ENCODE results near the gene DGKZ.

Gene DGKZ

DNA sequence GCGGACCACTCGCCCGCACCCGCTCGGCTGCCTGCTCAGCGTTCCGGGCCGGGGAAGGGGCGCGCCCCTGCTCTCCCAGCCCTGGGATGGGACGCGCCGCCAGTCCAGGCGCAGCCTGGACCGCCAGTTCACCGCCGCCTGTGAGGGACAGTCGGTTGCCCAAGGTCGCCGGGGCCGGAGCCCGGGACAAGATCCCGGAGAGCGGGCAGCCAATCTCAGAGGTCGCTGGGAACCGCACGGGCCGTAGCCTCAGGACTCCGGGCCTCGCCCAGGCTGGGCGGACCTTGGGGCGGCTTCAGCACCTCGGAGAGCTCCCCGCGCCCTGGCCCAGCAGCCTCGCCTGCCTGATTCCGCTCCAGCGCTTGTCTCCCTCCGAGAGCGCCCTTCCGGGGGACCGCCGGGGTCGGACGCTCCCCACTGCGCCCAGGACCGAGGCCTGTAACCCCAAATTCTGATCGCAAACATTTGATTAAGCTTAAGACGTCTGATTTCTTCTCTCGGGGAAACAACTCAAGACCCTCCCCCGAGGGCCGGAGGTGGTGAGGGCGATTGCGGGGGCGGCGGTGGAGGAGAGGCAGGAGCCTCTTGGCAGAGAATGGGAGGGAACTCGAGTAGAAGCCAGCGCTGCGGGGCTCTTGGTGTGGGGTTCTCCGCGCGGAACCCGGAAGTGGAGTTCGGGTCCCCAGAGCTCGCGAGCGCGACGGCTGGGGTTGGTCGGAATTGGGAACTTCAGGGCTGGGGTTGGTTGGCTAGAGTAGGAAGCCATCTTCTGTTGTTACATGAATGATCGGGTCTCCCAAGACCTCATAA, 45.4 kb downstream of the DGKZ start:
- peak; percentile 47 for DNase-seq (ENCODE audit: low read depth)

DNA sequence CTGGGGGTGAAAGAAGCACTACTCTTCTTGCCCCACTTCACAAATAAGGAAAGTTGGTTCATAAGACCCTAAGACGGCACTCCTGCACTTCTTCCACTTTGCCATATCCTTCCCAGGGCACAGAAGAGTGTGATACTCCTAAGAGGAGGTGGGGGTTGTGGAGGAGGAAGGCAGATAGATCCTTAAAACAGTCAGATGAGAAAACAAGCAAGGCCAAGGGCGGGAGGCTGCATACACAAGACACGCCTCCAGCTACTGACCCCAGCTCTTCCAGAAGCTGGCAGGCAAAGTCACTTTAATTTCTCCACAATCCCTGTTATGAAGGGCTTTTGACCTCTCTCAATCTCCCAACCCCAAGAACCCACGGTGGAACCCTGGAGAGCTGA, 46.0 kb downstream of the DGKZ start:
- DNase-seq (ENCODE audit: low read depth), result no peak

DNA sequence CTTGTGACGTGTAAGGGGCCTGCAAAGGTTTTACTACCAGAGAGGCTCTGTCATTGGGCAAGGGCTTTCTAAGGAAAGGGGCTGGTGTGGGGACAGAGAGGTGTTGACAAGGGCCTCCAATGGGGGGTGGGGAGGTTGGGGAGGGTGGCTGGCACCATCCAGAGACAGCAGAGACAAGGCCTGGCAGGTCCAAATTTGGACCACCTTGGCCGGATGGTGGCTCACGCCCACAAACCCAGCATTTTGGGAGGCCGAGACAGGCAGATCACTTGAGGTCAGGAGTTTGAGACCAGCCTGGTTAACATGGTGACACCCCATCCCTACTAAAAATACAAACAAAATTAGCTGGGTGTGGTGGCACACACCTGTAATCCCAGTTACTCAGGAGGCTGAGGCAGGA, 46.5 kb downstream of the DGKZ start:
- DNase-seq (ENCODE audit: low read depth), result no peak

DNA sequence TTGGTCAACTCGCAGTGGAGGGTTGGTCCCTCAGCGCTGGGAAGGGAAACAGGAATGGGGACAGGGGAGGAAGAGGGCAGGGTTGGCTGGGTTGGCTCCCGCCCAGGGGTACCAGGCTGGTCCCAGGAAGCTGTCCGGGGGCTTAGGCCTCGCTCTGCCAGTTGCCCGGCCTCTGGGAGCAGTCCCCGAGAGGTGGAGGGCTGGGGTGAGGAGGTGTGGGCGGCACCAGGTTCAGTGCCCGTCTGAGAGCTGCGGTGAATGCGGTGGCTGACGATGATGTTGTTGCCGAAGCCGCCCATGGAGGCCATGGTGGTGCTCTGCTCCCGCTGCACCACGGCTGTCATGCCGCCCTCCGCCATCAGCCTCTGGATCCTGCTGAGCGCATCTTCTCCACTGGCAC, 50.3 kb downstream of the DGKZ start:
- DNase-seq (ENCODE audit: low read depth), result no peak

DNA sequence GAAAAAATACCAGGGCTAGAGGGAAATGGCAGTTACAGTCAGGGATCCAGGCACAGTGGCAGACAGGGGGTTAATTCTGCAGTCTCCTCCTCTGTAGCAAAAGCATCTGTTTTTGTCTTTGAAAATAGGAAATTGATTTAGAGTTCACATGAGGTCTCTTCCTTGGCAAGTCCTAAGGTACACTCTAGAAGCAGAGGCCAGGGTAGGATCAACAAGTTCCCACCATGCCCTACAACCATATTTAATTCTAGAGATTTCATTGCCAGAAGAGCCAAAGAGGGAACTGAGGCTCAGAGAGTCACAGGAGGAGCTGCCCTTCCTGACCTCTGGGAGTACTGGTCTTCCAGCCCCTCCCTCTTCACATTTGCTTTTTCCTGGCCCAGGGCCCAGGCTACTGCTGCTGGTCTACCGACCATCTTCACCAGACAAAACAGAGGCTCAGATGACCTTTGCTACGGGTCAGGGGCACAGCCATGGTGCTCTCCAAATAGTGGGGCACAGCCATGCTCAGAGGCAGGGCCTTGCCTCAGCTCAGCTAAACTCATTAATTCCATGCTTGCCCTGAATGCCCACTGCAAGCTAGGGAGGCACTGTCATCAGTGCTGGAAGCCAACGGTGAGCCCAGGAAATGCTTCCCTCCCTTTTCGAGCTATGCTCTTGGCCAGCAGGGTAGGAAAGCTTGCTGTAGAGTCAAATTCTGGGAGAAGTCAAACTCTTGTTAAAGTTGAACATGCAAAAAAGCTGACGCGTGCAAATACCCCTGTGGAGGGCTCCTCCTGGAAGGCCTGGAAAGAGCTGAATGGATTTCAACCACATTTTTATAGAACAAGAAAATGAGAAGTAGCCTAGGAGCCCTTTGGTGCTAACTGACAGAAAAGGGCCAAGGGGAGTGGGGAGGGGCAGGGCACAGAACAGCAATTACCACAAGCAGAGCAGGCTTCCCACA, 56.0 kb downstream of the DGKZ start:
- no peak for DNase-seq (ENCODE audit: low read depth)

DNA sequence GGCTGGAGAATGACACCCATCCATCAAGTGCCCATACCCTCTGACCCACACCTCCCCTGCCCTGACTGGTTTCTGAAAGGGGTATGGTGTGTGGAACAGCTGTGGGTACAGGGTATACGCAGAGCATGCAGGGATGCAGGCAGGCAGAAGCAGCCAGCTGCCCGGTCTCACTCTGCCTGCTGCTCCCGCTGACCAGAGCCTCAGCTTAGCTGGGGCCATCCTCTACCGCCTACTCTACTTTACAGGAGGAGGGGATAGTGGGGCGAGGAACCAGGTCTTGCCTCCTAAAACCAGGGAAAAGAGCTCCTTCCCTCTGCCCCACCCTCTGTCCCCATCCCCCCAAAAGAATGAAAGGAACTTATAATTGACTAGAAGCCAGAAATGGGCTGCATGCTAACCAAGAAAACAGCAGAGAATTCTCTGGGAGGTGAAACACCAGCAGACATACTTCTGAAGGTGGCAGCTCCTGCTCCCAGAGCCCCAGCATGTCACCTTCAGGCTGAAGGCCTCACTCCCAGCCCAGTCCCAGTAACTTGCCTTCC, 57.3 kb downstream of the DGKZ start:
- DNase-seq (ENCODE audit: low read depth), result no peak

DNA sequence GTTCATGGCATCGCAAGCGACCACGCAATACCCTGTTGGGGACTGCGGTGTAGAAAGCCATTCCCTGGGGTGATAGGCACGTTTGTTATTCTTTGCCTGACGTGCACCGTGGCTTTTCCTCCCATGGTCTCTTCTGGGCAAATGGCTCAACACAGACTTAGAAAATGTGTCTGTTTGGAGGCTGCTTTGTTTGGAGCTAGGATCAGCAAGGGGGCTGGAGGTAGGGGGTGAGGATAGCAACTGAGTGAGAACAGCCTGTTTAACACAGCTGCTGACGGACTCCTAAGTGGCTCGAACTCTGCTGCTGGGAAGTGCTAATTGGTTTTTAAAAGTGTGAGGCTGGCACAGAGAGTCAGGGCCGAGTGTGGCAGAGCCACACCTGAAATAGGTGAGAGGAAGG, 60.4 kb downstream of the DGKZ start:
- DNase-seq (ENCODE audit: low read depth), result no peak

DNA sequence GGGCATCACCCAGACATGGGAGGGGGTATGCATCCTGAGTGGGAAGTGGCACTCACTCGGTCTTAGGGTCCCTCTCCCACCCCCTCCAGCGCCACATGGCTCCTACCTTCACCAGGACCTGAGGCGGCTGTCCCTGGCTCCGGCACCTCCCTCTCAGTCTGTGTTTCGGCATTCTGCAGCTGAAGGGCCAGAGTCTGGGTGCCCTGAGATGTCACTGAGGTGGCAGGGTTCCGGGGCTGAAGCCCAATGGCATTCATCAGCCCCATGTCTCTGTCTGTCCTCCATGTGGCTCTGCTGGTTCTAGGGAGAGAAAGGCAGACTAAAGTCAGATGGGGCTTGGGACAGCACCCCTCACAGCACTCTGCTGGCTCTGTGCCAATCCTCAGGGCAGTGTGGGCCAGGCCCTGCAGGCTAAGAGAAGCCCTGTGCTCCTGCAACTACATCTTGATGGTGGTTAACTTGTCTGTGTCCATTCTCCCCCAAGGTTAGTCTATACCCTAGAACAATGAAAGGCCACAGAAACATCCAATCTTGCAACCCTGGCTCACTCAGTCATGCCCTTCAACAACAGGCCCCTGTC, 61.2 kb downstream of the DGKZ start:
- no peak for DNase-seq (ENCODE audit: low read depth)

DNA sequence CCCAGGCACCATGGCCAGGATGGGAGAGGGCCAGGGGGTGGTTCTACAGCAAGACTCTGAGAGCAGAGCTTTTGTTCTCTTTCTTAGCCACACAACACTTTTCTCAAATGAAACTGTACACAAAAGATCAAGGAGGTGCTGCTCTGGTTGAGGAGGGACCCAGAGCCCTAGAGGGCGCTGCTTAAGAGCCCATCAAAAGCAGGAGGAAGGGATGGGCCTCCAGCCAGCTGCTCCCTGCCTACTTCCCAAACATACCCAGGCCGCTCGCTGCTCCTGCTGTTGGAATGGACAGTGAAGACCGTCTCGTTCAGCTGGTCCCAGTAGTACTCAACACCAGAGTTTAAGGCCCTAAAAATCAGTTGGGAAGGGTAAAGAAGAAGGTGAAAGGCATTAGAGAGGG, 62.8 kb downstream of the DGKZ start:
- DNase-seq (ENCODE audit: low read depth), result no peak

DNA sequence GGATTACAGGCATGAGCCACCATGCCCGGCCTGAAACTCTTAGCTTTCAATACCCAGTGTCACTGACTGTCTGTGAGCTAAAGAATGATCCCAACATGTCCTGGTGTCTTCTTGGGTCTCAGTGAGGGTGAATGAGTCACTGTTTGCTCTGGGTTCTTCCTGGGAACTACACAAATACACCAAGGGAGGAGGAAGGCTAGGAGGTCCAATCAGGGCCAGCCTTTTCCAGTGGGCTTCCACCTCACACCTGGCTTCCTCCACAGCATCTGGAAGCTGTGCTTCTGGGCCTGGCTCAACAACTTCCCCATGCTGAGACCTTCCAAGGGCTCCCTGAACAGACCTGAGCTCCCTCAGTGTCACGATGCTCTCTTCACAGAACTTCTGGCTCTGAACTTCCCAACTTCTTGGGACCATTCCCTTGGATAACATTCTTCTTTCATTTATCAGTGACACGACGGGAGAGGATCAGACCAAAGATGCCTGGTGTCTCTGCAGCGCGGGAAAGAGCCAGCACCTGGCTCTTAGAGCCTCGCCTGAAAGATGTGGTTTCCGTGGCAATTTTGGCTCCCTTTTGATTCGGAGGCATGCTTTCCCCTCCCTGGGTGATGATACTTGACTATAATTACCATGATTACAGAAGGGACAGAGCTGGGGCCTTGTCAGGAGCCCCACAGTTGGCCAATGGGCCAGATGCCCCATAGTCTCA, 66.7 kb downstream of the DGKZ start:
- no peak for DNase-seq (ENCODE audit: low read depth)

DNA sequence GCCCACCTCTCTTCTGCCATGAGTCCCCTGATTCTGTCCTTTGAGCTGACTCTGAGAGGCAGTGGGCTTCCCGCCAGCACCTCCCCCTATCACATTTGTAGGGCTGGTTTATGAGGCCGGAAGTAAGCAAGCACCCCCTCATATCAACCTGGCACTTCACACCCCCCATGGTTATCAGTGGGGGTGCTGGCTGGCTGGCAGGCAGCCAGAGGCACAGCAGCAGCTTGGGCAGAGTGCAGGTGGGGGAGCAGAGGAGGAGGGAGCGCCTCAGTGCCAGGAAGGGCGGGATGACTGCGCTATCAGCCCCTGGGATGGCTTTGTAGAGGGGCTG, 67.2 kb downstream of the DGKZ start:
- no peak for DNase-seq (ENCODE audit: low read depth)

DNA sequence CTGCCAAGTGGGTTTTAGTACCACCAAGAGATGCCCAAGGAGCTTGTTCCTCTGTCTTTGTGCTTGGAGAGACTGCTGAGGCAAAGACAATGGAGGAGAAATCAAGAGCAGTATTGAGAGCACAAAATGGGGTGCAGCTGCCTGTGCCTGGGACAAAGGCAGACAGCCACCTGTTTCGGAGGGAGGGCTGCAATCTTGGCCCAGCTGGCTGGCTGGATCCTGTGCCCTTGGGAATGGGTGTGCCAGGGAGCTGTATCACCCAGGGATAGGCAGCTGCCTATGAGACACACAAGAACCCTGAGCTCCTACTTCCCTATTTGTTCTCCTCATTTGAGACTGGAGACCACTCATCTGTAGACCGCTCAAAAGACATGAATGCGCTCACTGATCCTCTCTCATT, 67.6 kb downstream of the DGKZ start:
- DNase-seq (ENCODE audit: low read depth), result no peak

DNA sequence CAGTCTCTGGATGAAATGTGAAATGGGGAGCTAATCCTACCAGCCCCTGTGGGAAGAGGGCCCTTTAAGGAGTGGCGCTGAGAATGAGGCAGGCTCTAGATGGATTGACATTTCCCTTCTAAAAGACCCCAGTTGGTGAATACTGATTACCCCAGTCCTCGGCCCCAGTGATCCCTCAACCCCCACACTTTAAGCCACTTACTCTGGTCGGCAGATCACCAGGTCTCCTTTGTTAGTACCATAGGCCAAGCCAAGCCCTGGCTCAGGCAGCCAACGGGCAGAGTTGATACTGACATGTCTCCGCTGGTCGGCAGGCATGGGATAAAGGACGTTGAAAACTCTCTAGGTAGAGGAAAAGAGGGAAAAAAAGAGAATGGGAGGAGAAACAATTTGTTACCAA, 70.4 kb downstream of the DGKZ start:
- DNase-seq (ENCODE audit: low read depth), result no peak

DNA sequence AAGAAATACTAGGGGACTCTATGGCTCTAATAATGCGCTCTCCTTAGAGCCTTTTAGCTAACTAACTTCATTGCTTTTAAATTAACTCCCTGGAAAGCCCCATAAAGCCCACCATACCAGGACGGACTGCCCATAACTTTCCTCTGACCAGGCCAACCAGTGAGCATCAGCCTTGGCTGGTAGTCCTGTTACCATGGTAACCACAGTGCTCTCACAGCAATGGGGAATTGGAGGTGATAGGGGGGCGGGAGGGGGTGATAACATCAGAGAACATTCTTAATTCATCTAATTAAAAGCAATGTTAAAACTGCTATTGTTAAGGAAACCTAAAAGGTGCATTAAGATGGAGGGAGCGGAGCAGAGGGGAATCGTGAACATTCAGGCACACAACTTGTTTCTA, 71.5 kb downstream of the DGKZ start:
- DNase-seq (ENCODE audit: low read depth), result no peak

DNA sequence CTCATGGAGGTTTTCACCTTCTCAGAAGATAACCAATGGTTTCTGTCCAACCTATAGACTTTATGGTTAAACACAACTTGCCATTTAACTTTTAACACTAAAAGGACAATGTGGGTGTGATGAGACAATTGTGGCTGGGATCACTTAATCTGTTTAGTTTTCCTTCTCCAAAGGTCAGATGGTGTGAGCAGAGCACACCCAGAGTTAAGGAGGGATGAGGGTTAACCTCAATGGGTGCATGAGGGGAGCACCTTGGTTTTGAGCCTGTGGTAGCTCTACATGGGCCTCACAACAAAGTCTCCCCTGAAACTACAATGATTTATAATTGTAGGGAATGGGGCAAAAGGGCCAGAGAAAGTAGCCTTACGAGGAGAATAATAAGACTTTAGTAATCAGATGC, 73.2 kb downstream of the DGKZ start:
- no peak for DNase-seq (ENCODE audit: low read depth)

DNA sequence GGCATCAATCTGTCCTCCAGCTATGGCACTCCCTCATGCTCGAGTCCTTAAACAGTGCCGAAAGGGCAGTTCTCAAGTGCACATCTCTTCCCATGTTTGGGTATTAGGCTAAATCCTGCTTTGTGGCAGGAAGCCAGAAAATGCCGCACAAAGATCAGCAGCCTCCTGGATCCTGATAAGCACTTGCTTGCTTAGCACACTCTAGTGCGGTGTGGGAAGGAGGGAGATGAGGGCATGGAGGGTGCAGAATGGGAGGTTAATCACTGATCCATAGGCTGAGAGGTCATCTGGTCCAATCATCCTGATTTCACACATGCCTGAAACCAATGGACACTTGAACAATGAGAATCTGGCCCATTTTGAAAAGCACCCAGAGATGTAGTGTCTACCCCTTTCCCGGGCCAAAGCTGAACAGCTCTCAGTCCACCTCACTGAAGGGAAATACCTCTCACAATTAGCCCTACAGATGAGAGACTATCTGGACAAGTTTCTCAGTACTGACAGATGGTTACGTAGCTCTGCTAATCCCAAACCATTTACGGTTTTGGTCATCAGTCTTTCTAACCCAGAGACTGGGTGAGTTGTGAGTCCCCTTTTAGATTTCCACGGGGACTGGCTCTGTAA, 74.1 kb downstream of the DGKZ start:
- DNase-seq (ENCODE audit: low read depth), result no peak

DNA sequence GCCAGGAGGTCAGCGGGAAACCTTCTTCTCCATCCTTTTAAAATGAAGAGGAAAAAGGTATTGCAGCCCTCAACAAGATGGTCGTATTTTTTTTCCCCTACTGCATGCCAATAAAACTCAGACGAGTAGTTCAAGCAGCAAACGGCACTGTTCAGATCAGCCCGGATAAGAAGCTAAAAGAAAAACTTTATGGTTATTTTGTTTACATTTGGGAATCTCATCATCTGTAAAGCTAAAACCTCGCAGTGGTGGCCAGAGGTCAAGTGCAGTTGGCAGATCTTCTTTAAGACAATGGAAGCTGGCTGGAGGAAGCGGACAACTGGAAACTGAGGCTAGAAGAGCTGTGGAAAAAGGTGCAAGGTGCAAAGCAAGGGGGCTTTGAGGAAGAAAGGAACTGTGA, 75.3 kb downstream of the DGKZ start:
- DNase-seq (ENCODE audit: low read depth), result no peak

DNA sequence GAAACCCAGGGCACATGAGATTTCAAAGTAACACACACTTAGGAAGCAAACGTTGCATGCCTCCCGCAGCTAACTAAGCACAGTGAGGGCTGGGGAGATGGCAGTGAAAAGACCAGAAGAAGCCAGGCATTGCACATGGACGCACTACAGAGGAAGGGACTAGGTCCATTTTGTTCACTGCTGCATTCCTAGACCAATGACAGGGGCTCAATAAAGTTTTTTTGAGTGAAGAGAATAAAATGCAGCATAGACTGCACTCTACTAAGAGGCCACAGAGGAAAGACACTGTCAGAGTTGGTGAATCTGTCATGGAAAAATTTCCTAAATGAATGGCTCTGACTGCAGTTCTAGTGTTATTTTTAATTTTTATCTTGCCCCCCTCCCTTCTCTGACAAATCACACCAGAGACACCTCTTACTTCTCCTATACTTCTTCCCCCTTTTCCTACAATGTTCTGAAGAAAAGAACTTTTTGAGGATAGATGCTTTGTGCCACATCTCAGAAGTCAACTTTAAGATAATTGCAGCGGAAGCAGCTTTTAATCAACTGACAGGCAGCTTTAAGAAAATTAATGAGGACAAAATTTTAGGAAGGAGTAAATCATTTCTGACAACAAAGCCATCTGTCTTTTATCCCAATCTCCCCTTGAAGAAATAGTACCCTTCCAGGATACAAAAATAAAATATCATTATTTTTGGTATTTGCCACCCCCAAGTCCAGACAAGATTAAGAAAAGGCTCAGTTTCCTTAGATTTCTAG, 79.1 kb downstream of the DGKZ start:
- no peak for DNase-seq (ENCODE audit: low read depth)

DNA sequence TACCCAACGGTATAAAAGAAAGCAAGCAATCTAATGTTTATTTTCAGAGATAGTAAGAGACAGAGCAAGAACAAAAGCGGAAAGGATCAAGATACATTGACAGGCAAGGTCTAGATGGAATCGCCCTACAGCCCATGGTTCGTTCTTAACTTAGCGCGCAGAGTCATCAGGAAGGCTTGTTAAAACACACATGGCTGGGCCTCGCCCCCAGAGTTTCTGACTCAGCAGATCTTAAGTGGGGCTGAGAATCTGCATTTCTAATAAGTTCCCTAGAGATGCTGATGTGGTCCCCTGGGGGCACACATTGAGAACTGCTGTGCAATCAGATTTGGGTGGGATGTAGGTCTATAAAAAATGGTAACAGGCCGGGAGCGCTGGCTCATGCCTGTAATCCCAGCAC, 80.1 kb downstream of the DGKZ start:
- DNase-seq (ENCODE audit: low read depth), result no peak

DNA sequence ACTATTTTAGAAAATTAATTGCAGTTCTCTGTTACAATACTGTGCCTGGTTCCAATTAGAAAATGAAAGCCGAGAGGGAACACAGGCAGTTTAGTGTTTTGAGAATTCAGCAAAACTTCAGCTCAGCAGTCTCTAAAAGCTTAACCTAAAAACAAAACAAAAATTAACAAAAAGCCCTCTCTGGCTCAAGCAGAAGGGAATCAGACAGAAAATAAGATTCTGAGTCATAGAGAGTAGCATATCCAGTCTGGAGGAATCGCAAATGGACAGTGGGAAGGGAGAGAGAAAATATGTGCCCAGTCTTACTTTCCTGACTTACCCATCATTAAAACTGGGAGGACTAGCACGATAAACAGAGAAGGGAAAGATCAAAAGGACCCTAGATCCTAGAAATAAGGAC, 82.5 kb downstream of the DGKZ start:
- no peak for DNase-seq (ENCODE audit: low read depth)
